22Rv1 (cell line): ENCODE measurements around the gene ADGRA1.

ENCODE experiments used
- H3K27ac ChIP-seq: fragments of 450-650 bp; 2 replicates; pipeline ENCODE4 v1.5.1; 2017
- CTCF ChIP-seq: fragments of 450-650 bp; IDR thresholded peaks from 2 replicates; pipeline ENCODE4 v1.5.1; 2017; ENCODE audit warnings: mild to moderate bottlenecking
- ZFX ChIP-seq: fragments of 450-650 bp; IDR thresholded peaks from 2 replicates; pipeline ENCODE4 v1.6.1; 2017; ENCODE audit warnings: antibody characterized with exemption, borderline replicate concordance

The ADGRA1 gene

DNA sequence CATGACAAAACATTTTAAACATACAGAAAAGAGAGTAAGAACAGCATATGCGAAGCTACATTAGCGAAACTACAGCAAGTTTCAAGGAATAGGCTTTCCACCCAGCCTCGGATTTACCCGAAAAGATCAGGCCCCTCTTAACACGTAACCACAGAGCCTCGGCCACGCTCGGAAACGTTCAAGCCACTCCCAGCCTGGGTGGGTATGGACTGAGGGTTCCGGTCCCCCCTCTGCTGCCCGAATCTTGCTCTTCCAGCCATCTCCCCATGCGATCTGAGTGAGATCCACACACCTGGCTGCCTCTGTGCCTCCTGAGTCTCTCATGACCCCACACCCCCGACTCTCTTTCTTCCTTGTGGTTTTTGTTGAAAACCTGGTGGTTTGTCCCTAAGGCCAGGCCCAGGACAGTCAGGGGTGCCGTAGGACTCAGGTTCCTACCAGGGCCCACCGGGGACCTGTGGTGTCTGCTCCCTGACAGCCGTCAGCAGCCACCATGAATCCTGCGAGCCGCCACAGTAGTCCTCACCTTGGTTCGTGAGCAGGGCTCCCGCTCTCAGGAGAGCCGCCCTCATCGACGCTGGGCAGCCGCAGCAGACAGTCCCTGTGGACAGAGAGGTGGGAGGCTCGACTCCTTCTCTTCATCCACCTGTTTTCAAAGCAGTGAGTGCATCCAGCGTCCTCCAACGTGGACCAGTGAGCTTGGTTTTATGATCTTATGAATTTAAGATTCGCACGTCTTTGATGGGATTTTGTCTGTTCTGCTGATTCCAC is 90.8 kb downstream of the ADGRA1 start:
- no peak overlapping the region for H3K27ac ChIP-seq
- no peak for TF ChIP-seq ZFX
- no peak for TF ChIP-seq CTCF

DNA sequence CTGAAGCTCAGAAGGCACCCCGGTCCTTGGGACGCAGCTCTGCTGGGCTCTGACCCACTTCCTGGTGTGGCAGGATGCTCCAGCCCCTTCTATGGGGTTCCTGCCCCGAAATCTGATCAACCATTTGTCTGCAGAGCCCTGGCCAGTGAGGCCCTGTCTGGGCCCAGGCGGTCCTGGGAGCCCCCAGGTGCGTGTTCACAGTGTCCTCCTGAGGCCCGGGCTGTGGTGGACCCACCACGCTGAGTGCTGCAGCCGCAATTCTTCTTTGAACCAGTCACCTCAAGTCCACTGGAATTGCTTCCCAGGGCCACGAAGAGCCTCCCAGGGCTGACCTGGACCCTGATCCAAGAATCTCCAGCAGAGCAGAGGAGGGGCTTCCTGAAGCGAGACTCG is 91.4 kb downstream of the ADGRA1 start:
- no peak overlapping the region for H3K27ac ChIP-seq
- TF ChIP-seq ZFX: no peak
- TF ChIP-seq CTCF: no peak

DNA sequence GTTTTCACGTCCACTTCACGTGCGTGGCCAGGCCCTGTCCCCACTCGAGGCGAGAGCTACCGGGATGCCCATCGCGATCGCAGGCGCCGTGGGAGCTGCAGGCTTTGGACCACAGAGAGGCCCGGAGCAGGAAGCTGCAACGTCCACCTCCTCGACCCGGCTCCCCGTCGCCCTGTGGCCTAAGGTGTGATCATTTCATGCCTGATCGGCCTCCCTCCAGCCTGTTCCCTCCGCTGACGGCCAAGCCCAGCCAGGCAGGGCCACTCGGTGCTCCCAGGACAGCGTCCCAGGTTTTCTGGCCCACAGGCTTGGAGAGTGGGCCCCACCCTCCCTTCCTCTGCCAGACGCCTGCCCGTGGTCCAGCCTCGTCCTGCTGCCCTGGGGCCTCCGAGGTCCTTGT is 91.9 kb downstream of the ADGRA1 start:
- no peak for TF ChIP-seq ZFX
- no peak overlapping the region for H3K27ac ChIP-seq

DNA sequence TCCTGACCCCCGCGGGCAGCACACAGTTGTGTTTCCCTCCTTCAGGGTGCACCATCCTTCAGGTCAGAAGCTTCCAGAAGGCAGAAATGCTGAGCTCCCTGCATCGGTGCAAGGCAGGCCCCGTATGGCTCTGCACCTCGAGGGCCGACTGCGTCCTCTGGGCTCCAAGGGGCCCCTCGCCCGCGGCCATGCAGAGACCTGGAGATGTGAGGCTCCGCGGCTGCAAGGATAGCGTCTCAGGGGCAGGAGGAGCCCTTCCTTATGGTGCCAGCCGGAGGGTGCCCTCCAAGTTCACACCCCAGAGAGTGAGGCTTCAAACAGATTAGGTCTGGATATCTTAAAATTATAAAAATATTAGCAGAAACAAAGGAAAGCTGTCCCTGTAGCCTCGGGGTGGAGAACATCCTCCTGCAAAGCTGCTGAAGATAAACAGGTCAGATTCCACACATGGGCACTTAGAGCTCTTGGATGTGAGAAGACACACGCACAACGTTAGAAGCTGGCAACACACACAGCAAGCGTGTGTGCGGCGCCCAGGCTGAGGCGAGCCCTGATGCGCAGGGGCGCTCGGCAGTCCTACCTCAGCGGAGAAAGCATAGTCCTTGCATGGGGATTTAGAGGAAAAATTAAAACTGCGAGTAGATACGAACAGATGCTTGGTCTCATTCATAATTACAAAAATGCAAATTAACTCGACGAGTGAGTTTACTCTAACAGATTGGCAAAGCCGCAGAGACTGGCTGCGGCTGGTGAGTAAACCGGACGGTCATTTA is 92.7 kb downstream of the ADGRA1 start:
- no peak overlapping the region for H3K27ac ChIP-seq
- TF ChIP-seq CTCF (no peak), ZFX (no peak)

- no peak overlapping the region for H3K27ac ChIP-seq
- no peak for TF ChIP-seq ZFX
These were observed 93.4 kb downstream of the ADGRA1 start for GRCh38 chr10:133180965-133181639.
